SH-SY5Y (cell line): ENCODE measurements around the gene PTH2.

Experiments
- GATA2 ChIP-seq: IDR thresholded peaks from 2 replicates; pipeline ENCODE4 v1.6.1; 2011; ENCODE audit warnings: mild to moderate bottlenecking, low read depth, low read length
- GATA3 ChIP-seq: IDR thresholded peaks from 2 replicates; pipeline ENCODE4 v1.6.1; 2011; ENCODE audit warnings: low read depth, mild to moderate bottlenecking, low read length, moderate library complexity

GRCh38 chr19:49434907-49435583 lies 11.8 kb upstream of the PTH2 start:
- TF ChIP-seq GATA2 (no peak), GATA3 (no peak)
